Right lobe of liver (tissue), 4 donors: ENCODE measurements around the gene ELOVL5.

Source experiments
- POLR2A ChIP-seq: fragments of 450-650 bp; IDR thresholded peaks from one replicate; pipeline ENCODE4 v1.6.1; 2017; ENCODE audit warnings: antibody characterized with exemption, mild to moderate bottlenecking
- TF ChIP-seq, protein P1 (sequence below), 4 donors: fragments of 200-600 bp in 3 of 4; fragments of 450-650 bp in 1 of 4; IDR thresholded peaks; one replicate each; pipeline versions ENCODE4 v1.5.1 to v1.8.0; 2016 to 2022; ENCODE audit warnings: antibody characterized with exemption in 4 of 4, mild to moderate bottlenecking in 2 of 4
- donor health status: DM: no; HTN: no; CAD: no.
- donor health status: DM: no; HTN: no; CAD: no.
- donor health status: DM: no; HTN: yes; CAD: no.

DNA sequence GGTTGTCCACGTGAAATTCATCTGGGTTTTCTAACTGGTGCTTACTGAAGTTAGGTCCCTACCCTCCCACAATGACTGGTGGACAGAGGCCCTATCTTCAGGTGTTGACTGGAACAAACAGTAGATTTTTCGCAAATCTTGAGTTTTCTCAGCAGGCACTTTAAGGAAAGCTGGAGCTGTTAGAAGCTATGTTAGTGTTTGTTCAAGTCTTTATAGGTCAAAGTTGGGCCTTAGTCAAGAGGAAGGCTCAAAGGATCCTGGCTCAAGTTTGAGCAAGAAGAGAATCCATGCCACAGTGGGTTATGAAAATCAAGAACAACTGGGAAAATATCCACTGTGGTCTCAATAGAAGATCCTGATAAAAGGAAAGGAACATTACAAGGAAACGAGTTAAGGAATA, 48.5 kb upstream of the ELOVL5 start:
- TF ChIP-seq, protein P1, sequence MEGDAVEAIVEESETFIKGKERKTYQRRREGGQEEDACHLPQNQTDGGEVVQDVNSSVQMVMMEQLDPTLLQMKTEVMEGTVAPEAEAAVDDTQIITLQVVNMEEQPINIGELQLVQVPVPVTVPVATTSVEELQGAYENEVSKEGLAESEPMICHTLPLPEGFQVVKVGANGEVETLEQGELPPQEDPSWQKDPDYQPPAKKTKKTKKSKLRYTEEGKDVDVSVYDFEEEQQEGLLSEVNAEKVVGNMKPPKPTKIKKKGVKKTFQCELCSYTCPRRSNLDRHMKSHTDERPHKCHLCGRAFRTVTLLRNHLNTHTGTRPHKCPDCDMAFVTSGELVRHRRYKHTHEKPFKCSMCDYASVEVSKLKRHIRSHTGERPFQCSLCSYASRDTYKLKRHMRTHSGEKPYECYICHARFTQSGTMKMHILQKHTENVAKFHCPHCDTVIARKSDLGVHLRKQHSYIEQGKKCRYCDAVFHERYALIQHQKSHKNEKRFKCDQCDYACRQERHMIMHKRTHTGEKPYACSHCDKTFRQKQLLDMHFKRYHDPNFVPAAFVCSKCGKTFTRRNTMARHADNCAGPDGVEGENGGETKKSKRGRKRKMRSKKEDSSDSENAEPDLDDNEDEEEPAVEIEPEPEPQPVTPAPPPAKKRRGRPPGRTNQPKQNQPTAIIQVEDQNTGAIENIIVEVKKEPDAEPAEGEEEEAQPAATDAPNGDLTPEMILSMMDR (IDR thresholded peaks at IDR 0.05) = no peak
- no peak for TF ChIP-seq POLR2A
